DMS114 treated with DMSO at 0.1 percent for 48 hours (cell line): ENCODE results near the gene RNF166.

ENCODE experiments used
- DNase-seq: peaks from one replicate; lab custom pipeline; 2025; ENCODE audit not compliant: unreplicated experiment; lab: John Stamatoyannopoulos, UW

The RNF166 gene

DNA sequence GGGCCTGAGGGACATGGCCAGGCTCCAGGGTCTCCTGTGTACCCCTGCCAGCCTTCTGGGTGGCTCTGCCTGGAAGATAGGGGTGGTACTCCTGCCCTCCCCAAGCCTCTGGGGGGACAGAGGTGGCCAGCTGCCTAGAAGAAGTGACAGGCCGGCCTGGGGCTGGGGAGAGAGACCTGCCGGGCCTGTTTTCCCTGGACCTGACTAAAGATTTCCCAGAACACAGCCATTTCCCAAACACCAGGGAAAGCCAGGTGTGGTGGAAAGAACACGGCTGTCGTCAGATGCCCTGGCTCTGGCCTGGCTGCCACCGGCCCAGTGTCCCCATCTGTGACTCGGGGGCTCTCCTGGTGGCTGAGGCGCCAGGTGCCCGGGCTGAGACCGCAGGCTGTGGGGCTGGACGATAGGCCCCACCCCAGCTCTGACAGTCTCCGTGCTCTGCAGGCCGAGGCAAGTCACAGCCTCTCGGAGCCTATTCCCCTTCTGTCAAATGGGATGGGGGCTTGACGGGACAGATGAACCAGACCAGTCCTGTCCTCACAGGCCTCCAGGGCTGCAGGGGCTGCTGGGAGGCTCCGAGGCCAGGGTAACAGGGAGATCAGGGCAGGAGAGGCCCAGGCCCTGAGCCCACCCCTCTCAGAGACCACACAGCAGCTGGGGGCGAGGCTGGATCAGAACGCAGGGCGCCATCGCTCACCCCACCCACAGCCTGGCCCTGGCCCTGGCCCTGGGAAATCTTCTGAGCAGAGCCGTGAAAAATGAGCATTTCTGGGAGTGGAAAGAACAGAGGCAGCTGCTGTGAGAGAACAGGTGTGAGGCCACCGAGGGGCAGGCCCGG is 33.1 kb upstream of the RNF166 start:
- DNase-seq = no peak

DNA sequence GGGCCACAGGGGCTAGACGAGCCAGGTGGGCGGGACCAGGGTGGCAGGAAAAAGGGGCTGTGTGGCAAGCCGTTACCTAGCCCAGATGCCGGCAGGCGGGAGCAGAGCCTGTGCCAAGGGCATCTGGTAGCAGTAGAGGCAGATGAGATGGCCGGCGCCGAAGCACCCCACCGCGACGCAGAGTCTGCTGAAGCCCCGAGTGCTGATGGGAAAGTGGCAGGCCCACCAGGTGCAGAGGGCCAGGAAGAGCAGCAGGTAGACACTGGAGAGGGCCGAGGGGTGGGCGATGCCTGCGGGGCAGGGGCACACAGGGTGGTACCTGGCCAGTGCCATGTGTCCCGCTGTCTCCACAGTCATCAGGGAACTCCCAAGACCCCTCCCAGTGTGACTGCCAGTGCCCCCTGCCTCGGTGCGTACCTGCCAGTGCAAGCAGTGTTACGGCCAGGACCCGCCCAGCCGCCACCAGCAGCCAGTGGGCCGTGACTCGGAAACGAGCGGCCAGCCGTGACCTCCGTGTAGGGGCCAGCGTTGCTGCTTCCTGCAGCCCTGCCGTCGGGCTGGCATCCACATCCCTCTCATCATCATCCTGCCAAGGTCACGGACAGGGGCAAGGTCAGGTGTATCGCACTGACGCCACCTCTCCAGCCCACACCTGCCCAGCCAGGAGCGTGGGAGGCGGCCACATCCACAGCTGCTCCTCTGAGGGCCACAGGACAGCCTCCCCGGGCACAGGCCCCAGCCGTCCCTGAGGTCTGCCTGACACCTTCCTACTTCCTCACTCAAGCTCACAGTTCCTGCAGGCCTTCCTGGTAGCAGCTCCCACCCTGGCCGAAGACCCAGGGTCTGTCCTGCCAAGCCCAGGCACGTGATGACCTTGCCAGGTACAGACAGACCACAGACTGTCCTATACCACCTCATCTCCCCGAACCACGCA is 32.2 kb upstream of the RNF166 start:
- DNase-seq = no peak

DNA sequence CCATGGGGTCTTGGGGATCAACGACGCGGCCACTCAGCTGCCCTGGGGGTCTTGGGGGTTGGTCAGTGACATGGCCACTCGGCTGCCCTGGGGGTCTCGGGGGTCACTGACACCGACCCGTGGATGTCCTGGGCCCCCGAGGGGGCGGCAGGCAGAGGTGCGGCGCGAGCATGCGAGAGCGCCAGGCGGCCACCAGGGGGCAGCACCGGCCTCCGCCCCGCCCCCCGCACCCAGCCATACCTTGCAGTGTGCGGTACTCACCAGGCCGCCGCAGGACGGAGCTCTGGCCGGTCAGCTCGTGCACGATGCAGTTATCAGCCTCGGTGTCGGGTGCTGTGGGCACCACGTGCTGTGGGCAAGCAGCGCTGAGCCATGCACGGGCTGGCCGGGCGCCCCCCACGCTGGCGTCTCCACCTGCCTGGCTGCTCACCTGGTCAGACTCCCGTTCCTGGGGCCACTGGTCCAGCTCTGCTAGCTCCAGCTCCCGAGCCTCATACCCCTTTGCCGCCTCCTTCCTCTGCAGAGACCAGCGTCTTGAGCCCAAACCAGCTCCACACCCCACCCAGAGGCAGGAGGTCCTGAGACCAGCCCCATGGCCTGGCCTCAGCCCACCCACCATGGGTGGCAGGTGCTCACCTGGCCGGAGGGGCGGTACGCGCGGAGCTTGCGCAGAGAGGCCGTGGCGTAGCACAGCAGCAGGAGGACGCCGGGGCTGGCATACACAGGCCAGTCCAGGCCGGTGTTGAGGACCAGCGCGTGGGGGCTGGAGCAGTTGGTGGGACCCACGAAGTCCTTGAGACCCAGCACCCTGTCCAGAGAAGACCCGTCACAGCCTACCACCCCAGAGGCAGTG is 31.3 kb upstream of the RNF166 start:
- peak; percentile 29 for DNase-seq

DNA sequence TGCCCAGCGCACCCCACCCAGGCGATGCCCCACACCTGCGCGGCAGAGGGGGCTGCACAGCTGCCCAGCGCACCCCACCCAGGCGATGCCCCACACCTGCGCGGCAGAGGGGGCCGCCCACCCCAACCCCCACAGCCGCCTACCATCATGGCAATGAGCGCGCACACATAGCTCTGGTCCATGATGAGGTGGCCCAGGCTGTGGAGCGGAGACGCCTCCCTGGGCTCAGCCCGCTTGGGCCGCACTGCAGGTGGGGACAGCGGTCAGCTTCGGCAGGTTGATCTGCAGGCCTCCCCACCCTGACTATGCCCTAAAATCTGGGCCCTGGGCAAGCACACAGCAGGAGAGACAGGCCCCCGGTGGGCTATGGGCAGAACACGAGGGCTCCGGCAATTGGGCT is 30.3 kb upstream of the RNF166 start:
- no peak for DNase-seq

DNA sequence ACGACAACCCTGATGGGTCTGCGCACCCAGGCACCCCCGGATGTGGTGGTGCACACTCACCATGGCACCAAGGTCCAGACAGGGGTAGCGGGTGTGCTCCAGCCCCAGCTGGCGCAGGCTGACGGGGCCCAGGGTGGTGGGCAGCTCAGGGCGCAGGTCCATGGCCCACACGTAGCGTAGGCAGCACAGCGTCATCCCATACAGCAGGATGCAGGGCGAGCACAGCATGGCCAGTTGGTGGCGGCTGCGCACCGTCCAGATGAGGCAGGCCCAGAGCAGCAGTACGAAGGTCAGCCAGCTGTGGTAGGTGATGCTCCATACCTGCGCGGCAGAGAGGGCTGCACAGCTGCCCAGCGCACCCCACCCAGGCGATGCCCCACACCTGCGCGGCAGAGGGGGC is 29.9 kb upstream of the RNF166 start:
- DNase-seq = no peak

DNA sequence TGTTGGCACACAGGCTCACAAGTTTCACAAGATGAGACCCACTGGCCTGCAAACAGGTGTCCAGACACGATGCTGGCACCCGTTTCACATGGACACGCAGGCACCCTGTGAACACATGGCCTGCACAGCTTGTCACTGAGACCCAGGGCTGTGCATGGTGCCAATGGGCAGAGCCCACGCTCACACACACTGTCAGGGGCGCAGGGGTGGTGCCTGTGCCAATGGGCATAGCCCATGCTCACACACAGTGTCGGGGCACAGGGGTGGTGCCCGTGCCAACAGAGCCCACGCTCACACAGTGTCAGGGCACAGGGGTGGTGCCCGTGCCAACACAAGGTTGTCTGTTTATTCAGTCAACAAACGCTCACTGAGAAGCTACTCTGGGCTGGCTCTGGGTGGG is 29.4 kb upstream of the RNF166 start:
- DNase-seq = no peak

DNA sequence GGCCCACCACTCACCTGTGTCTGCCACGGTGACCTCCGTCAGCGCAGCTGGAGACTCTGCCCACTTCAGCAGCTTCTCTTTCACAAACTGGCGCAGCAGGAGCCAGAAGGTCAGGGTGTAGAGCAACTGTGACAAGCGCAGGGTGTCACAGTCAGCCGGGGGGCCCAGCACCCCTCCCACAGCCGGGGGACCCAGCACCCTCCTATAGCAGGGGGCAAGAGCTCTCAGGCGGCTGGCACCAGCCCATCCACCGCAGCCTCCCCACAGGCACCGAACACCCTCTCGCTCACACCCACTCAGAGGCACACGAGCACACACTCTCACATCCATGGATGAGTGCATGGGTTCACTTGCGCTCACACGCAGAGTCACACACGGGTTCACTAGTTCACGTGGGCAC is 28.9 kb upstream of the RNF166 start:
- no peak for DNase-seq

DNA sequence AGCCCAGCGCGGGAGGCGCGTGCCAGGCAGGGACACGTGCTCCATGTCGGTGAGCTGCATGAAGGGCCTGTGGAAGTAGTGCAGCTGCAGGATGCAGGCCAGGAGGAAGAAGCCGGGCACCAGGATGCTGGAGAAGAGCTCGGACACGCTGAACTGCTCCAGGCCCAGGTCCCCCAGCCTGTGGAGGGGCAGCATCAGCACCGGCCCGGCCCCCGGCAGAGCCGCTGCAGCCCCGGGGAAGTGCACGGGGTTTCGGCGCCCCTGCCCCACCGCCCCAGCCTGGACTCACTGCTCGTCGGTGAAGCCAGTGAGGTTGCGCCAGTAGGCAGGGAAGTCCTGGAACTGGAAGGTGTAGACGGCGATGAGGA is 28.1 kb upstream of the RNF166 start:
- DNase-seq = no peak

DNA sequence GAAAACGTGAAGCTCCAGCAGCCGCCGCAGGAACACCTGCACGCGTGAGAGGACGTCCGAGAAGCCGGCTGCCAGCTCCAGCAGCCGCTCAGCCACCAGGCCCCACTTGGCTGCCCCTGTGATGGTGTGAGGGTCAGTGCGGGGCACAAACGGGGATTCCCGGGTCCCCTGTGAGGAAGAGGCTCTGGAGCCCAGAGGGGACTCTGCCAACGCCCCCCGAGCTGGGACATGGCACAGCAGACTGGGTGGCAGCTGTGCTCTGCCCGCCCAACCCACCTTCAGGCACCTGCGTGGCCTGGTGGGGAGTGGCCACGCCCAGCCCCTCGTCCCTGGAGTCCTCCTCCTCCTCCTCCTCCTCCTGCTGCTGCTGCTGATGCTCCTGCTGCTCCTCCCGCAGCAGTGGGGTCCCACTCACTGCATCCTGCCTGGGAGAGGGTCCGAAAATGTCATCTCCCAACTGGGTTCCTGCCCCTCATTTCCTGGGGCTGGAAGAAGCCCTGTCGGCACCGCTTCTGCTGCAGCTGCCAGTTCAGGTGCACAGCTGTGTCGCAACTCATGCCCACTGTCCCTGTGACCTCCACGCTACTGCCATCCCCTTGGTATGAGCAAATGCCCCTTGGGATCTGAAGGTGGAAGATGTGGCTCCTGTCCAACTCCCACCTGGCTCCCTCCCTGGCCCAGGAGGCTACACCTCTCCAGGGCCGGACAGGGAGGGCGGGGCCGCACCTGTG is 27.6 kb upstream of the RNF166 start:
- DNase-seq = no peak

DNA sequence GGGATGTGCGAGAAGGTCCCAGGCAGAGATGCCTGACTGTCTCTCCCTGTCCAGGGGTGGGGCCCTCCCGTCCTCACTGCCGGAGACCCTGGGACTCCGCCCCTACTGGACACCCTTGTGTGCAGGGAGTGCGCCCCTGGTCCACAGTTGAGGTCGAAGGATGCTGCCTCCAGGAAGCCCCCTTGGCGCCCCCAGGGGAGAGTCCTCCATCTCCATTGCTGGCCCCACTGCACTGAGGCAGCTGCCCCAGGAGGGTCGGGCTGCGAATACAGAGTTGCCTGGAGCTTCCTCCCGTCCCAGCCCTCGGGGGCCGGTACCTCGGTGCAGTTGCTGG is 26.7 kb upstream of the RNF166 start:
- no peak for DNase-seq

DNA sequence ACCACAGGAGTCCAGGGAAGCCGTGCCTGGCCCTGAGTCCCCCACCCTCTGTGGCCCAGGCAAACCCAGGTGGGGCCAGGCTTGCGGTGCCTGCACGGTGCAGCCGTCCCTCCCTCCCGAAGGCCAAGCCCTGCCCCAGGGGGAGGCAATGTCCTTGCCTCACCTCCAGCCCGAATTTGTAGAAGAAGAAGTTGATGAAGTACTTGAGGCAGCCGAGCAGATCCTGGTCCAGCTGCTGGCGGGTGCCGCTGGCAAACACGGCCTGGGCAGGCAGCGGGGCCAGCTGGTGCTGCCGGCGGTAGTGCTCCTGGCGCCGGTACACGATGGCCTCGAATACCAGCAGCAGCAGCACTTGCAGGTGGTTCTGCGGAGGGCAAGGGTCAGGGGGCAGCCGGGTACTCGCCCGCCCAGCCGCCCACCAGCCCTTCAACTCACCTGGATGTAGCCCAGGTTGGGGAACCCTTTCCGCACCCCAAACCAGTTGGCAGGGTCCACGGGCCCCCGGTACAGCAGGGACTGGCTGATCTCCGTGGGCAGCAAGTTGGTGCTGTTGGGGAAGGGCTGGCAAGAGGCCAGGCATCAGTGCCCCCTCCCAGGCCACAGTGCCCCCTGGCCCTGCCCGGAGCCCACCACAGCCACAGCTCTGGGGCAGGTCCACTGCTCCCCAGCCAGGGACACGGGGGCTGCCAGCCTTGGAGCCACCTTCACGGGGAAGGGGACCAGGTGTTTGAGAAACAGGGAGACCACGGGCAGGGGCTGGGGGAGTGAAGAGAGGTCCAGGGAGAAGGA is 26.2 kb upstream of the RNF166 start:
- no peak for DNase-seq

DNA sequence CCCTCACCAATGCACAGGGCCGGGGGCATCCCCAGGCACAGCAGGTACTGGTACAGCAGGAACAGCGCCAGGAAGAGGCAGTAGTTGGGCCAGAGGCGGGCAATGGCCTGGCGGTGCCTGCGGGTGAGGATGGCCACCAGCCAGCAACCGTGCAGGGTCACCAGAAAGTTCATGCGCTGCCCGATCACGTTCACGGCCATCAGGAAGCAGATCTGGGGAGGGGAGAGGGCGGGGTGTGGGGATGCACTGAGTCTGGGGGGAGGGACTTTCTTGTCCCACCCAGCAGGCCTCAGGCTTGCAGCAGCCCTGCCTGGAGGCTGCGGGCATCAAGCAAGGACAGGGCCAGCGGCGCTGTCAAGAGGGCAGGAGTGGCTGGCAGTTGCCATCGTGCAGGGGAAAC is 25.5 kb upstream of the RNF166 start:
- DNase-seq = no peak

DNA sequence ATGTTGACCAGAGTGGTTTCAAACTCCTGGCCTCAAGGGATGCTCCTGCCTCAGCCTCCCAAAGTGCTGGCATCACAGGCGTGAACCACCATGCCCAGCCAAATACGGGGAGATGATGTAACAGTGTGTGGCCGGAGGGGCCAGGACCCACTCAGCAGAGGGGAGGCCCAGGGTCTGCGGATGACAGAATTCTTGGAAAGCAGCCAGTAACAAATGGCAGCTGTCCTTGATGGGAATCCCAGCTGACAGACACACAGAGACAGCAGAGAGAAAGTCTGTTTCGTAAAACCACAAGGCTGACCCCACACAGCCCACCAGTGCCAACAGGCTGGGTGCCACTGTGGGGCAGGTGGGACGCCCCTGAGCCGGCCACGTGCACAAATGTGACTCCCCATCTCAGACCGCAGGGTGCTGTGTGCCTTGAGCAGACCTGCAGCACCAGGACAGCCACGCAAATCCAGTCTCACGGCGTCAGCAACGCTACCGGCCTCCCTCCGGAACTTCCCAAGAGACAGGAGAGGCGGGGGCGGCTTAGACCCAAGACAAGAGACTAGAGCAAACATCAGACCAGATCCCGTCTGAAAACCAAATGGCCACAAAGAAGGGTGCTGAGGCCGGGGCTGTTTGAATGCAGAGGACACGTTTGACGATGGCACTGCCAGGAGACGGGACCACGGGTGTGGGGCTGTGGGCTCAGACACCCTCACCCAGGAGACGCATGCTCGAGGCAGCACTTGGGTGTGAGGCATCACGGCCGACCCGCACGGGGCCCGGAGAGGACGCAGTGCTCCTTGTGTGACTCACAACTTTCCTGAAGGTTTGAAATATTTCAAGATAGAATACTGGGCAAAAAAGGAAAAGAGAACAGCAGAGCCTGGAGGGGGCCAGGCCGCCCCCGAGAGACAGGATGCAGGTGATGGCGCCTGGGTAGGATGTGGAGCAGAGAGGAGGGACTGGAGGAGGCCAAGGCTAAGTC is 24.7 kb upstream of the RNF166 start:
- DNase-seq = no peak

DNA sequence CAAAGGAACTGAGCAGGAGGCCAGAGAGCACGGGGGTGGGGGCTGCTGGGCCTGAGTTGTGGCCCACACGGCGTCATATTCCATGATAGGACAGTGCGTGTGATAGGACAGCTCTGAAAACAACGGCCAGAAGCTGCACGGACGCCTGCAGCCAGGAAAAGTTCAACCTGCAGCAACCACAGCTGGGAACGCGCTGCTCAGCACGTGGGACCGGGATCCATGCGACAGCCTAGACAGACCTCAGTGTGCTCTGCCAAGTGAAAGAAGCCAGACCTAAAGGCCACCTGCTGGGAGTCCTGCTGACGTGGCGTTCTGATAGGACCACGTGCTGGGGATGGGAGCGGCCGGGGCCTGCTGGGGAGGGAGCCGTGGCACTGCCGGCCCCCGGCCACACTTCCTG is 21.7 kb upstream of the RNF166 start:
- DNase-seq = no peak

DNA sequence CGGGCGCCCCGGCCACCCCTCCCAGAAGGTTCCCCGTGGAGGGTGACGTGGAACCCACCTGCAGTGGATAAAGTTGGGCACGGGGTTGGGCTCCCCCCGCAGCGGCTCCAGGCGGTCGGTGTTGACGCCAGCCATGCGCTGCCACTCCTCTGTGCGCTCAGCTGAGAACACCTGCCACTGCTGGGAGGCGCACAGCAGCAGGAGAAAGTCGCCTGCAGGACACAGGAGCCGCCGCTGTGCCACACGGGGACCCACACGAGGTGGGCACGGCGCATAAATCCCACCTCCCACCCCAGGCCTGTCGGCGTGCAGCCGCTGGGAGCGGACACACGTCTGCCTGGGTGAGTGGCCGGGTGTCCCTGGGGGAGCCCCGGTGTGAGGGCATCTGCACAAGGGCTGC is 20.8 kb upstream of the RNF166 start:
- DNase-seq = no peak

DNA sequence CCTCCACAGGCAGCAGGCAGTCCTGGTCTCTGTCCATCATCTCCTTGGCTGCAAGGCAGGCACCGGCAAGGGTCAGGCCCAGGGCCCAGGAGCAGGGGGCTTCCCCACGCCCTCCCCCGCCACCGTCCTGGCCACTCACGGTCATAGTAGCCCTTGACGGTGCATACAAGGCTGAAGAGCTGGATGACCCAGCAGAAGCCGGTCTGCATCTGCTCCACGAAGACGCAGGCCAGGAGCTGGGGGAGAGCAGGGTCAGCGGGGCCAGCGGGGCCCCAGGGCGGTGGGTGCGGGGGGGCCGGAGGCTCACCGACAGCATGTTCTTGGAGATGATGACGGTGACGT is 20.2 kb upstream of the RNF166 start:
- no peak for DNase-seq

DNA sequence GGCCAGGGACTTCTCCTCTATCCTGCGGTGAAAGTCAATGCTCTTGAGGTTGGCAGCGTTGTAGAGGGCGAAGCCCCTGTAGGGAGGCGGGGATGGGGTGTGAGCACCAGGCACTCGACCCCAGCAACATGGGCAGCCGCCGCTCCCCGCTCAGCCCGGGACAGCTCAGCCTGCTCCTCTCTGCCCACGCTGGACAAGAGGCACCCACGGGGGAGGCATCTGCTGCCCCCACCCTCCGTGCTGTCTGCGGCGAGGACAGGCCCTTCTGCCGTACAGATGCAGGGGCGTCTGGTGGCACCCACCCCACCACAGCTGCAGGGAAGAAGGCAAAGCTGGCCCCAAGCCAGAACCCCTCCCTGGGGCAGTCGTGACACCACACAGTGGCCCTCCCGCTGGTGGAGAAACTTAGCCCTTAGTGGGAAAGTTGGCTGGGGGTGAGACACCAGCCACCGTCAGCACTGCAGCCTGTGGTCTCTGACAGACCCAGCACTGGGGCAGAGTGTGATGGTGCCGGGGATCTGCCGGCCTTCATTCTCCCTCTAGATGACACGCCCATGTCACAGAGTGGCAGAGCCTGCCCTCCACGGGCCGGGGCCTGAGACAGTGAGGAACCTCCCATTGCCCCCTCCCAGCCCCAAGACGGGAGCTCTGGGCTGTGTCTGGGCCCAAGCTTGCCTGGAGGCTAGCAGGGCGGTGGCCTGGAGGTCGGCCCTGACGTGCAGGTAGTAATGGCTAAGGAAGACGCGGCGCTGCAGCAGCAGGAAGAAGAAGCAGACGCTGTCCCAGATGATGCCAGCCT is 19.6 kb upstream of the RNF166 start:
- no peak for DNase-seq

DNA sequence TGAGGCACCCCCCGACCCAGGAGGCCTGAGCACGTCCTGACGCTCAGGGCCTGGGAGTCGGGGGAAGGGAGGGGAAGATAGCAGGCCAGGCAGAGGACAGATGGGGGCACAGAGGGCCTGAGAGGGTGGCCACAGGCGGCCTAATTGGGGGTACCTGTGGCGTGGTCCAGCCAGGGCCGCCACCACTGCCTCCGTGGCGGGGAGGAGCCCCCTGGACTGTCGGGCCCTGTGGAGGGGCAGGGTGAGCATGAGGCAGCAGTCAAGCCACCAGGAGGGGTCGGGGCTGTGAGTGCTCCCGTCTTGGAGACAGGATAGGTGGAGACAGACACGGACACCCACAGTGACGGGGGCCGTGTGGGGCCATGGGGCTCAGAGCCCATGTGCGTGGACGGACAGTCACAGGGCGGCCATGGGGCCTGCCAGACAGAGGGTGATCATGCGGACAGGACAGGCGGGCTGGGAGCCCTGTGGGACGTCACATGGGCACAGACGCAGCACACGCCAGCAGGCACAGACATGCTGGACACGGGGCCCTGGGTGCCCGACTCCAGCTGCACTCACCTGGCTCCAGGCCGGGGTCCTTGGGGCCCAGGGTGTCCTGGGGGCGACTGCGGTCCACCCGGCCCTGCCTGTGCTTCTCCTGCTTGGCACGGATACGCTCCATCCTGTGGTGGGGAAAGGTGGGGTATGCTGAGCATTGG is 18.8 kb upstream of the RNF166 start:
- no peak for DNase-seq
